Fibroblast of peridontal ligament (primary cell): ENCODE results near the gene PRPF38B.
"Not testable (repeated sequence)": the region's sequence is repeated elsewhere in the genome, so short reads cannot be mapped to it uniquely, and the experiment has no call there.

Source experiments
- DNase-seq: peaks from one replicate; pipeline ENCODE4 v3.0.0-alpha.2; 2010; ENCODE audit errors: extremely low read depth

PRPF38B gene, protein sequence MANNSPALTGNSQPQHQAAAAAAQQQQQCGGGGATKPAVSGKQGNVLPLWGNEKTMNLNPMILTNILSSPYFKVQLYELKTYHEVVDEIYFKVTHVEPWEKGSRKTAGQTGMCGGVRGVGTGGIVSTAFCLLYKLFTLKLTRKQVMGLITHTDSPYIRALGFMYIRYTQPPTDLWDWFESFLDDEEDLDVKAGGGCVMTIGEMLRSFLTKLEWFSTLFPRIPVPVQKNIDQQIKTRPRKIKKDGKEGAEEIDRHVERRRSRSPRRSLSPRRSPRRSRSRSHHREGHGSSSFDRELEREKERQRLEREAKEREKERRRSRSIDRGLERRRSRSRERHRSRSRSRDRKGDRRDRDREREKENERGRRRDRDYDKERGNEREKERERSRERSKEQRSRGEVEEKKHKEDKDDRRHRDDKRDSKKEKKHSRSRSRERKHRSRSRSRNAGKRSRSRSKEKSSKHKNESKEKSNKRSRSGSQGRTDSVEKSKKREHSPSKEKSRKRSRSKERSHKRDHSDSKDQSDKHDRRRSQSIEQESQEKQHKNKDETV

DNA sequence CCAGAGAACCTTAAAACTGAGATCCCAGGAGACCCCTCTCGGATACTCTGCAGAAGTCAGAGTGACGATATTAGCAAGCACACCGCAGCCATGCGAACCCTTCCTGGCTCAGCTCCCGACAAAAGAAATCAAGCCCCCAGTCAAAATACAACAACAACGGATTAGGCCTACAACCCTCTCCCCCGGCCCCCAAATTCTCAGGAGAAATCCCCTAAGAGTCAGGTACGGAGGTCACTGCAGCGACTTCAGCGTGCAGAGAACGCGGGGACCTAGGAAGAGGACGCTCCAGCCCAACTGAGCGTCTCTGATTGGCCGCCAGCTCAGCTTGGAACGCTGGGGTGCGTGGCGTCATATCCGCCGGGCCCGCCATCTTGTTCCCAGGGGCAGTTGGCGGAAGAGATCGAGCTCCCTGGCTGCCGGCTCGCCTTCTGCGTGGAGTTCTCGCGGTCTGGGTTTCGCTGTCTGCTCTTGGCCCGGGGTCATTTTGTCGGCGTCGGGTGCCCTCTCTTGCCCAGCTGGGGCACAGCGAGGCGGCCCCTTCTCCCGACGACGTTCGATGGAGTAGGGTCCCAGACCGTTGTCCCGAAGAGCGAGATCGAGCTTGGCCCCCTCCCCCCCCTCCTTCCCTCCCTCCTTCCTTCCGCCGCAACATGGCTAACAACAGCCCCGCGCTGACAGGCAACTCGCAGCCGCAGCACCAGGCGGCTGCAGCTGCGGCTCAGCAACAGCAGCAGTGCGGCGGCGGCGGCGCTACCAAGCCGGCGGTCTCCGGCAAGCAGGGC, at the start of gene PRPF38B:
TSS of gene PRPF38B (plus strand) at position 369 of the 782 bp plus-strand sequence. CDS start at position 651, 282 bp downstream.
- DNase-seq, result peak; percentile 88

DNA sequence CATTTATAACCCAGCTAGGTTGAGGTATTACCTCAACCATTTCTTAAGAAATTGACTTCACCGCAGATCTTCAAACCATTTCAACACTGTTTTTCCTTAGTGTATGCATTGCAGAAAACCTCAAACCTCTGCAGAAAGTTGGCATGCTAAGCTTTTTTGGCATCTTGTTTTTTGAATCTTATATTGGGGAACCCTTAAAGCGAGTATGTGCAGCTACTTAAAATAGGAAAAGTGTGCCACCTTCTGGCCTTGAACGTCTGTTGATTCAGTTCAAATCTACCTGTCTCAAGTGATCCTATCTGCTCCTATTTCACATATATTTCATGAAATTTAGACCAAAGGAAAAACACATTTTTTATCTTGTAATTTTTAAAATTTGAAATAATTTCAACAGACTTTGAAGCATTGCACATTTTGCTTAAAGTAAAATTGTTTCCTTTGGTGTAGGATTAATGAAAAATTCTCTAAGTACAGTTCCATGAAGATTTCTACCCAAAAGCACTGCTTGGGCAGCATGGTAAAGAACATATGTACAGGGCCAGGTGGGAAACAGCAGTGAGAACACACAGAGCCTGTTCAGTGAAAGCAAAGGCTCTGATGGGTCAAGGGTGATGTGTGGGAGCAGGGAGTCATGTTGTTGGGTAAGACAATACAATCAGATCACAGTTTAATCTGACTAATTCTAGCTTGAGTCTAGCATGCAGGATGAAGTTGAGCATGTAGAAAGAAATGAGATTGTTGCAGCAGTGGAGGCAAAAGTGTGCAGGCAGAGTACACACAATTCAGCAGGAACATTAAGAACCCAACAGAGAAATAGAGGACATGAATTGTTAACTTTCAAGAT, 48.4 kb upstream of the PRPF38B start:
- peak; percentile 90 for DNase-seq

DNA sequence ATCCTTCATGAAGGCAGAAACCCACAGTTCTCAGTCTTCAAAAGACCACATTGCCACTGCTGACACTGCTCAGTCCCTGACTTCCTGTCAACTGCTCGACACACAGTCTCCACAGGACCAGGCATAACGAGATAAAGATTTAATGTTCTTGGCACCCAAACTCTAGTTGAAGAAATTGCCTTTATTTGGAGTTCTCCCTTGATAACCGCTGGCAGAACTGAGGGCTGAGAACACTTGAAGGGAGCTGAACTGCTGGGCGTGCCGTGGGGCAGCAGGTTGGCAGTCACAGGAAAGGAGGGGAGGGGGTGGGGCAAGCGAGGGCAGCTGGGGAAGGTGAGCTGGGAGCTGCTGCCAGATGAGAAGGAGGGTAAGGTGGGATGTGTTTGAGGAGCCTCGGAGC, 47.1 kb upstream of the PRPF38B start:
- DNase-seq, result no peak

DNA sequence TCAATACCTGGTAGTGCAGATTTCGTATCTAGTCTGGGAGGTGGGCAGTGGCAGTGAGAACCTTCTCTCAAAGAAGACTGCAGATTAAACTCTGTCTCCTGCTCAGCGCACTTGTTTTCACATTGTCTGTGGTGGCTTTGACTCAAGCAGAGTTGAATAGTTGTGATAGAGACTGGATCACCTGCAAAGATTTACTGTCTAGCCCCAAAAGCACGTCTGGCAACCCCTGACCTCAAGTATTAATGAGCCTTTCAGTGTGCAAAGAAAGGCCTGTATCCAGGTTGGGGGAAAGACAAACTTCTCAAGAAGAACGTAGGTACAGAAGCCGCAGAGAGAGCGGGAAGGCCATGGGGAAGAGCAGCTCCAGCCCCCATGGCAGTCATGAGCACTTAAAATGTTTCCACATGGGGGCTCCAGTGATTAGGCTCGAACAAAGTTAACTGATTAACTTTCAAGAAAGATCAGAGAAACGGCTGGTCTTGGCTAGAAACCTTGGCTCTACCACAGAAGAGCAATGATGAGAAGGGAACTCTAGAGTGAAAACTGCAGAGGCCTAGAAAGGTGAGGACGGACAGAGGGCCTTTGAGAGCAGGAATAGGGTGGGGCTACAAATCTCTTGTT, 46.4 kb upstream of the PRPF38B start:
- peak; percentile 17 for DNase-seq

DNA sequence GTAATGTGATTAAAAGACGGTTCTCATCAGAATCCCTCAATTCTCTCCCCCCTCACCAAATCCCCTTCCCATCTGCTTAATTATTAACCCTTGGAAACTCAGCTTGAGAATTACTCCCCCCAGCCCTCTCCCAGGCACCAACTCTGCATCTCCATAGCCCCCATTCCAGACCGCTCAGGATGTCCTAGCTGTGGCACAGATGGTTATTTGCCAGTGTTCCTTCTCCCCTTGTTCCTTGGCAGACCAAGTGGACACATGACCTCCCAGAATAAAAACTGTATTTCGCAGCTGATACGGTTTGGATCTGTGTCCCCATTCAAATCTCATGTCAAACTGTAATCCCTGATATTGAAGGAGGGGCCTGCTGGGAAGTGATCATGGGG, 45.9 kb upstream of the PRPF38B start:
- no peak for DNase-seq

DNA sequence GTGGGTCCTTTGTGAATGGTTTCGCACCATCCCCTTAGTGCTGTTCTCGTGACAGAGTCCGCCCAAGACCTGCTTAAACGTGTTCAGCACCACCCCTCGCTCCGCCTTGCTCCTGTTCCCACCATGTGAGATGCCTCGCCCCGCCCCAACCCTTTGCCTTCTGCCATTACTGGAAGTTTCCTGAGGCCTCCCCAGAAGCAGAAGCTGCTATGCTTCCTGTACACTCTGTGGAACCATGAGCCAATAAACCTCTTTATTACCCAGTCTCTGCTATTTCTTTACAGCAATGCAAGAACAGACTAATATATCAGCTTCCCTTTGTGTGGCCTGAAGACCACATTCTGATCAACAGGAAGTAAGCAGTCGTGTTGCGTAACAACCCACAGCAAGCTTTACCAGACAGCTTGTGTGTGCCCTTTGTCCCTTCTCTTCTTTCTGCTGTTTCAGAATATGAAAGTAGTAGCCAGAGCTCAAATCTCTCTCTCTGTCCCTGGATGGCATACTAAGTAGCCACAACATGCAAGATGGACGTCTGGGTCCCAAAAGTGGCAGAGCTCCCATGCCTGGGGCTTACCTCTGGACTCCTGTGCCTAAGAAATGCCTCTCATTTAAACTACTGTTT, 45.4 kb upstream of the PRPF38B start:
- peak; percentile 78 for DNase-seq

DNA sequence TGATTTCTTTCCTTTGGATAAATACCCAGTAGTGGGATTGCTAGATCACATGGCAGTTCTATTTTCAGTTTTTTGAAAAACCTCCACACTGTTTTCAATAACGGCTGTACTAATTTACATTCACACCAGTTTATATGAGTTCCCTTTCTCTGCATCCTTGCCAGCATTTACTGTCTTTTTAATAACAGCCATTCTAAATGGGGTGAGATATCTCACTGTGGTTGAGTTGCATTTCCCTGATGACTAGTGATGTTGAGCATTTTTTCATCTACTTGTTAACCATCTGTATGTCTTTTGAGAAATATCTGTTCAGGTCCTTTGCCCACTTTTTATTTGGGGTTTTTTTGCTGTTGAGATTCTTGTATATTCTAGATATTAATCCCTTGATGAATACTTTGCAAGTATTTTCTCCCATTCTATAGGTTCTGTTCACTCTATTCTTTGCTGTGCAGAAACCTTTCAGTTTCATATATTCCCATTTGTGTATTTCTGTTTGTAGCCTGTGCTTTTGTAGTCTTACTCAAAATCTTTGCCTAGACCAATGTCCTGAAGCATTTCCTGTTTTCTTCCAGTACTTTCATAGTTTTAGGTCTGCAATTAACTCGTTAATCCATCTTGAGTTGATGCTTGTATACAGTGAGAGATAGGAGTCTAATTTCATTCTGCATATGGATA, 38.5 kb upstream of the PRPF38B start:
- DNase-seq, result no peak

DNA sequence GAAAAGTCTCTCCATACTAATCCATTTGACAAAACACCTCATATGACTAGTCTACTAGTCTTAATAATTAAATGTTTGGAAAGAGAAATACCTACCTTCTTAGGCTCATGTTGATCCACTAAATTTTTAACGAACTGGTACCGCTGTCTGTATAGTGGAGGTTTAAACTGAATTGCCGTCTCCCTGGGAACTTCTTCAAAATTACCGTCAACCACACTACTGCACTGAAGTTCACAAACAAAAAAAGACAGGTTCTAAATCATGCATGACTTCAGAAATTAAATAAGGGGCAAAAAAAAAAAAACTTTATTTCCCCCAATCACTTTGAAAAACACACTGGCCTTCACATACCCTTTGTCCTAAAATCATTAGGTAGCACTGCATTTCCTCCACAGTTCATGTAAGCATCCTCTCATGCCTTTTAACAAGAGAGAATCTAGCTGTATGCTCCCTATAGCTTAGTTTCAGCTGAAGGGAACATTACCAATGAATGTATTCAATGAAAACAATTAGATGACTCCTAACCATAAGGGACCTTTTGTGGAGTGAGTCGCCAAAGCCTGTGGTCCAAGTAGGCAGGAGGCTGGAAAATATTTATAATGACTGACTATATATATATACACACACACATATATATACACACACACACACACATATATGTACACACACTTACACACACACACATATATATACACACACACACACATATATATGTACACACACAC, 34.6 kb upstream of the PRPF38B start:
- DNase-seq, result peak; percentile 17

DNA sequence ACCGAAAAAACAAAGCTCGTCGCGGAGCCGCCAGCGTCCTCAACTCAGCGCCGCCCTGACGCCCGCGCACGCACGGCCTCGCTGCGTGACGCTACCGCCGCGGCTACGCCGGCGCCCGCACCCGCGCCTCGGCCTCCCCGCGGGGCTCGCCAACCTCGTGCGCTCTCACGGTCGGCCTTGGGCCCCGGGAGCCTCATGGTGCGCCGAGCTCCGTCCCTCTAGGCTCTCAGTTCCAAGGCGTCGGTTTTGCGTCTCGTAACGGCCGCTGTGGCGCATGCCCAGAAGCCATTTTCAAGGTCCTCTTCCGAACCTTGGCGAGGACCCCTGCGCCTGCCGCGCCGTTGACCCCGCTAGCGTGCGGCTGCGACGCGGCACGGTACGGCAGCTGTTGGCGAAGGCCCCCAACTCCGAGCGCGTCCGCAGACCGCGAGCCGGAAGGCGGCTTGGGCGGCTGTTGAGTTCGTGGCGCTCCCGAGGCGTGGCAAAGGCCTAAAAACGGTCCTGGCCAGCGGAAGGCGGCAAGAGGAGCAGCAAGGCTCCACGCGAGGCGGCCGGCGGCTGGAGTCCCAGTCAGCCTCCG, 31.0 kb upstream of the PRPF38B start, which contains the start of gene HENMT1:
TSS of gene HENMT1 (minus strand) at position 64 of the 580 bp plus-strand sequence. CDS start 1,209 bp downstream, outside the sequence.
- peak; percentile 69 for DNase-seq

DNA sequence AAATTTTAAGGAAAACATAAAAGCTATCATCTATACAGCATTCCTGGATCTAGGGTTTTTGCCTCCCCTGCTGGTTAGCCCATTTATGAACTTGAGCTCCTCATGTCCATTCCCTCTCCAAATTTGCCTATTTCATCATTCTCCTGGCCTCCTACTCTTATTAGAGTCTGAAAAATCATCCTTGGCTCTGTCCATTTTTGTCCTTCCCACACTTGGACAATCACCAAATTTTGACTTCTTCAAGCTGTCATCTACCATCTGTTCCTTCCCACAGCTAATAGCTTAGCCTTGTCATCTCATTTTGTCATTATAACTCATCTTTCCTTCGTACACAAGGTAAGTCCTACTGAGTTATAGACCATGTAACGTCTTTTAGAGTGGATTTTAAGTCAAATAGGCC, 29.0 kb upstream of the PRPF38B start:
- no peak for DNase-seq

DNA sequence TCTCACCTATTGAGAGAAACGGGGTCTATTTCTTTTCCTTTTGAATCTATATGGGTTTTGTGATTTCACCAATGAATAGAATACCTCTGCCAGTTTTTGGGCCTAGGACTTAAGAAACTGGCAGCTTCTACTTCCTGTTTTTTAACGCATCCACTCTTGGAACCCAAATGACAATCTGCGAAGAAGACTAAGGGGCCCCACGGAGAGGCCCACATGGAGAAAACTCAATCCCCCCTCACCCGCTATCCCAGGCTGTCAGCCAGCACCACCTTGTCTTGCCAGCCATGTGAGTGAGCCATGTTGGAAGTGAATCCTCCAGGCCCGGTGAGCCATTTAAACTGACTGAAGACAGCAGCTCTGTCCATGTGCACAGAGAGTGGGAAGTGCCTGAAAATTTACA, 27.6 kb upstream of the PRPF38B start:
- no peak for DNase-seq

DNA sequence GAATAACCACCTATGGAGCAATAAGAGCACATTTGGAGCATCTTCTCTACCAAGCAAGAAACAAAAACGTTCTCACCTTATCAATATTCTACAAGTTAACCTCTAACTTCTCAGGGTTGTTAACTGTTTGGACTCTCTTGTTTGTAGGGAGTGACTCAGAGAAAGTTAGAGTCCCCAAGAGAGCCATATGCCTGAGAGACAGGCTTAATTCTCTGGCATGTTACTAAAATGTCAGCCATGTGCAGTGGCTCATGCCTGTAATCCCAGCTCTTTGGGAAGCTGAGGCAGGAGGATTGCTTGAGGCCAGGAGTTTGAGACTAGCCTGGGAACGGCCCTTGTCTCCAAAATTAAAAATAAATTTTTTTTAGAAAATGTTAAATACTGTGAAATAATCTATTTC, 27.0 kb upstream of the PRPF38B start:
- DNase-seq, result no peak

DNA sequence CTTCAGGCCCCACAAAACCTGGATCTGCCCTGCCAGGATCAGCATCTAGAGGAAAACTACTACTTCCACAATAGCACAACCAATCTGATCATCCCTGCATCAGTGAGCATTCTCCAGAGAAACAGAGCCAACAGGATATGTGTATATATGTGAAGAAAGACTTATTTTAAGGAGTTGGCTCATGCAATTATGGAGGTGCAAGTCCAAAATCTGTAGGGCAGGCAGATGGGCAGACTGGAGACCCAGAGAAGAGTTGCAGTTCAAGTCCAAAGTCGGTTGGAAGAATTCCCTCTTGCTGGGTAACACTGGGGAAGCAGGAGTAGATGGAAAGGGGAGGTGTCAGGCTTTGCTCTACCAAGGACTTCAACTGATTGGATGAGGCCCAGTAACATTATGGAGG, 26.3 kb upstream of the PRPF38B start:
- no peak for DNase-seq

DNA sequence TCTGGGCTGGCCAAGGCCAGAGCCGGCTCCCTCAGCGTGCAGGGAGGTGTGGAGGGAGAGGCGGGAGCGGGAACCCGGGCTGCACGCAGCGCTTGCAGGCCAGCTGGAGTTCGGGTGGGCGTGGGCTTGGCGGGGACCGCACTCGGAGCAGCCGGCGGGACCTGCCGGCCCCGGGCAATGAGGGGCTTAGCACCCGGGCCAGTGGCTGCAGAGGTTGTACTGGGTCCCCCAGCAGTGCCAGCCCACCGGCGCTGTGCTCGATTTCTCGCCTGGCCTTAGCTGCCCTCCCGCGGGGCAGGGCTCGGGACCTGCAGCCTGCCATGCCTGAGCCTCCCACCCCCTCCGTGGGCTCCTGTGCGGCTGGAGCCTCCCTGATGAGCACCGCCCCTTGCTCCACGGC, 24.7 kb upstream of the PRPF38B start:
- not testable (repeated sequence) for DNase-seq

DNA sequence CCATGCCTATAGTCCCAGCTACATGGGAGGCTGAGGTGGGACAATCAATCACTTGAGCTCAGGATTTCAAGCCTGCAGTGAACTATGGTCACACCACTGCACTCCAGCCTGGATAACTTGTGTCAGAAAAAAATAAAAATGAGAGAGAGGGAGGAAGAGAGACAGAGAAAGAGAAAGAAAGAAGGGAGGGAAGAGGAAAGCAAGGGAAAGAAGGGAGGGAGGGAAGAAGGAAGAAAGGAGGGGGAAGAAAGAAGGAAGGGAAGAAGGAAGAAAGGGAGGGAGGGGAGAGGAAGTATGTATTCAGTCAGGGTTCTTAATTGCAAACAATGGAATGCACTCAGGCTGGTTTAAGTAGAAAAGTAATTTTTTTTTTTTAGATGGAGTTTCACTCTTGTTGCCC, 23.3 kb upstream of the PRPF38B start:
- no peak for DNase-seq

DNA sequence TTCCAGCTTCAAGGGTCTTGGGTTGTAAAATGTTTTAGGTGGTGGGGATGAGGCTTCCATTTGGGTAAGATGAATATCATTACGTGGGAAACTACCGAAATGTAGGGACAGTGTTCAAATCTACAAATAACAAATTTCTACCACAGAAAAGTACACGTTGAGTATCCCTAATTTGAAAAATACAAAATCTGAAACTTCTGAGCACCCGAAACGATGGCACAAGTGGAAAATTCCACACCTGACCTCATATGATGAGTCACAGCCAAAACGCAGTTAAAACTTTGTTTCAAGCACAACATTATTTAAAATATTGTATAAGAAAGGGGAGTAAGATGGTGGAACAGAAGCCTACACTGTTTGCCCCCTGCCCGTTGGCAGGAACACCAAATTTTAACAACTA, 22.4 kb upstream of the PRPF38B start:
- no peak for DNase-seq

DNA sequence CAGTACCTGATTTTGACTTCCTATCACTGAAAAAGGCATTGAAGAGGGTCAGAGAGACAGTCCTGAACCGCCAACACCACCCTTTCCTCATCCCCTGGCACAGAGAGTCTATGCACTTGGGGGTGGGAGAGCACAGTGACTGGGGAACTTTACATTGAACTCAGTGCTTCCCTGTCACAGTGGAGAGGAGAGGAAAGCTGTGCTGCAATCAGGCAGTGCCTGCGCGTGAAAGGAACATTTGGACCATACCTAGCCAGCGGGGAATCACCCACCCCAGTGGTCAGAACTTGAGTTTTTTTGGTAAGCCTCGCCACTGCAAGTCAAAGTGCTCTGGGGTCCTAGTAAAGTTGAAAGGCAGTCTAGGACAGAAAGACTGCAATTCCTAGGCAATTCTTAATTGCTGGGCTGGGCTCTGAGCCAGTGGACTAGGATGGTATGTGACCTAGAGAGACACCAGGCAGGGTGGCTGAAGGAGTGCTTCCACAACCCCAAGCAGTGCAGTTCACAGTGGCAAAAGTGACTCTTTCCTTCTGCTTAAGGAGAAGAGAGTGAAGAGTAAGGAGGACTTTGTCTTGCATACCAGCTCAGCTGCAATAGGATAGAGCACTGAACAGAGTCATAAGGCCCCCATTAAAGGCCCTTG, 21.9 kb upstream of the PRPF38B start:
- no peak for DNase-seq

DNA sequence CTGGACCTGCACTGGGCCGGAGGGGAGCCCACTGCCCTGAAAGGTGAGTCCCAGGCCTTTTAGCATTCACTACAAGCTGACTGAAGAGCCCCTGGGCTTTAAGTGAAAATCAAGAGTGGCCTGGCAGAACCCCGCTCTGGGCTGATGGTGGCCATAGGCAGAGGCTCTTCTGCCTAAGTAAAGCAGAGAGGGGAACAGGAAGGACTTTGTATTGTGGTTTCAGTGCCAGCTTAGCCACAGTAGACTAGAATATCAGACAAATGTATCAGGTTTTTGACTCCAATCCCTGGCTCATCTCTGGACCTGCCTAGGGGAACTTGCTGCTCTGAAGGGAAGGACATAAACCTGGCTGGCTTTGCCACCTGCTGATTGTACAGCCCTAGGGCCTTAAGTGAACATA, 21.0 kb upstream of the PRPF38B start:
- DNase-seq, result no peak

DNA sequence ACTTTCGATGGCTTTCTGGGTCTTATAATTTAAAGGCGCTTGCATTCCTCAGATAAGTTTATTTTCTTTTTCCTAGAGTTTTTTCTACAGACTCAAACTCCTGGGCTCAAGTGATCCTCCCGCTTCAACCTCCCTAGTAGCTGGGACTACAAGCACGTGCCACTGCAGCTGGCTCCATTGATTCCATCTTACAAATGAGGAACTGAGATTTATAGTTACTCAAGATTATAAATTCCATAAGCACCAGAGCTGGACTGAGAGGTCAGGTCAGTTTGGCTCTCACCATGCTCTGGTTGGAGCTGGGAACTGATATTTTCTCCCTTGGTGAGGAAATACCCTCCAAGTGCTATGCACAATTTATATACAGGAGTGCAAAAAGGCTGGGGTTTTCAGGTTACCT, 13.4 kb upstream of the PRPF38B start:
- DNase-seq, result no peak
